Activated B cell treated with CpG ODN at 0.5 μM for 24 hours (primary cell): Measurements from ENCODE around the gene MYH11. TPM values are rescaled to one million over a fixed set of nuclear protein-coding genes. Genes with fewer than 3 reads are reported as not detected.

ENCODE experiments used
- ATAC-seq: fragments of 200-7000 bp; cut with Tn5 transposase; one replicate; pipeline ENCODE4 v1.10.0; 2021; ENCODE audit warnings: low read depth, mild to moderate bottlenecking, moderate library complexity
- CTCF ChIA-PET: fragments of 350-600 bp; sonication (Branson Sonifier 250); formaldehyde crosslinking; loops from one replicate; lab custom pipeline; 2021; ENCODE audit warnings: antibody characterized with exemption; lab: Charles Lee
- POLR2A ChIA-PET: fragments of 350-600 bp; sonication (Branson Sonifier 250); formaldehyde crosslinking; loops from one replicate; lab custom pipeline; 2021; ENCODE audit warnings: antibody characterized with exemption; lab: Charles Lee
- DNase-seq: peaks from one replicate; pipeline ENCODE4 v3.0.0; 2022
- H3K27ac Mint-ChIP-seq: one replicate; pipeline ENCODE4 v1.8.0; 2020; ENCODE audit warnings: mixed read lengths
- H3K27me3 Mint-ChIP-seq: one replicate; pipeline ENCODE4 v1.8.0; 2021; ENCODE audit warnings: mixed read lengths
- H3K36me3 Mint-ChIP-seq: one replicate; pipeline ENCODE4 v1.8.0; 2021; ENCODE audit warnings: low read depth, mixed read lengths
- H3K4me1 Mint-ChIP-seq: one replicate; pipeline ENCODE4 v1.8.0; 2021; ENCODE audit warnings: mixed read lengths
- H3K4me3 Mint-ChIP-seq: one replicate; pipeline ENCODE4 v1.8.0; 2020; ENCODE audit warnings: mild to moderate bottlenecking, mixed read lengths
- H3K9me3 Mint-ChIP-seq: one replicate; pipeline ENCODE4 v1.8.0; 2020; ENCODE audit warnings: mixed read lengths
- CTCF ChIP-seq: fragments of 200-600 bp; IDR thresholded peaks from one replicate; pipeline ENCODE4 v1.8.0; 2022; ENCODE audit warnings: antibody characterized with exemption, mild to moderate bottlenecking
- intact Hi-C: fragments of 100-400 bp; cut with micrococcal nuclease; formaldehyde crosslinking; loops from one replicate; pipeline ENCODE4 v1.15.1; 2024
- total RNA-seq: library from RNA; stranded (reverse); gene quantifications from 2 replicates; pipeline ENCODE4 v1.2.3, GENCODE V29; 2022

MYH11 gene
- total RNA-seq, 1 donor from 2014 or later, result 0.58 TPM

GRCh38 chr16:15885560-15886001, 28.8 kb upstream of the MYH11 start:
- H3K4me1 Mint-ChIP-seq, result peaks cover 30% of the 10 kb centered on the region
- peaks cover 30% of the 10 kb centered on the region for H3K36me3 Mint-ChIP-seq
- POLR2A ChIA-PET, result interaction anchor here (0.8 kb wide), 1 partner anchor 148 kb away, joined by 3 read pairs; no protein-coding TSS in a partner anchor
- ATAC-seq, result no peak
- no peak for TF ChIP-seq CTCF
- no peak for DNase-seq
- CTCF ChIA-PET, result no interaction called here
- intact Hi-C loops, result loop anchor here (5.0 to 10.0 kb wide), 2 partner anchors 142 to 241 kb away; partner anchors contain the start of gene MARF1
- H3K27me3 Mint-ChIP-seq, result no peaks in the 10 kb centered on the region
- H3K4me3 Mint-ChIP-seq, result peak overlapping the region; percentile 0
- no peak overlapping the region for H3K27ac Mint-ChIP-seq
- no peaks in the 10 kb centered on the region for H3K9me3 Mint-ChIP-seq

- H3K36me3 Mint-ChIP-seq, result peaks cover 42% of the 10 kb centered on the region
- H3K27me3 Mint-ChIP-seq, result no peaks in the 10 kb centered on the region
- peaks cover 16% of the 10 kb centered on the region for H3K4me1 Mint-ChIP-seq
- no peak for ATAC-seq
- no peak overlapping the region for H3K27ac Mint-ChIP-seq
- H3K9me3 Mint-ChIP-seq, result no peaks in the 10 kb centered on the region
- CTCF ChIA-PET, result no interaction called here
- TF ChIP-seq CTCF, result no peak
- no peak overlapping the region for H3K4me3 Mint-ChIP-seq
- no peak for DNase-seq
- POLR2A ChIA-PET, result no interaction called here
- intact Hi-C loops, result loop anchor here (10.0 kb wide), 1 partner anchor 238 kb away; the partner anchor contains the start of gene MARF1
These were observed 25.7 kb upstream of the MYH11 start for GRCh38 chr16:15882563-15882962.

GRCh38 chr16:15881794-15882379, 25.1 kb upstream of the MYH11 start:
- peaks cover 11% of the 10 kb centered on the region for H3K4me1 Mint-ChIP-seq
- no peak overlapping the region for H3K27ac Mint-ChIP-seq
- H3K36me3 Mint-ChIP-seq, result peaks cover 47% of the 10 kb centered on the region
- intact Hi-C loops, result loop anchor here (10.0 kb wide), 1 partner anchor 237 kb away; the partner anchor contains the start of gene MARF1
- POLR2A ChIA-PET, result no interaction called here
- no peaks in the 10 kb centered on the region for H3K9me3 Mint-ChIP-seq
- no peak for TF ChIP-seq CTCF
- ATAC-seq (no peak), DNase-seq (no peak)
- no peaks in the 10 kb centered on the region for H3K27me3 Mint-ChIP-seq
- H3K4me3 Mint-ChIP-seq, result no peak overlapping the region
- CTCF ChIA-PET, result no interaction called here

- H3K36me3 Mint-ChIP-seq, result peaks cover 55% of the 10 kb centered on the region
- H3K4me3 Mint-ChIP-seq, result no peak overlapping the region
- ChIA-PET CTCF (no interaction called here), POLR2A (interaction anchor here (0.6 kb wide), 1 partner anchor 22 kb away, joined by 3 read pairs; no protein-coding TSS in a partner anchor)
- TF ChIP-seq CTCF, result no peak
- H3K9me3 Mint-ChIP-seq, result no peaks in the 10 kb centered on the region
- ATAC-seq (no peak), DNase-seq (no peak)
- H3K27me3 Mint-ChIP-seq, result no peaks in the 10 kb centered on the region
- H3K4me1 Mint-ChIP-seq, result peaks cover 1% of the 10 kb centered on the region
- no peak overlapping the region for H3K27ac Mint-ChIP-seq
- intact Hi-C loops, result loop anchor here (10.0 kb wide), 1 partner anchor 236 kb away; the partner anchor contains the start of gene MARF1
These were observed 23.8 kb upstream of the MYH11 start for GRCh38 chr16:15880434-15881308.
